ENCODE data around the gene RGS4.

DNA sequence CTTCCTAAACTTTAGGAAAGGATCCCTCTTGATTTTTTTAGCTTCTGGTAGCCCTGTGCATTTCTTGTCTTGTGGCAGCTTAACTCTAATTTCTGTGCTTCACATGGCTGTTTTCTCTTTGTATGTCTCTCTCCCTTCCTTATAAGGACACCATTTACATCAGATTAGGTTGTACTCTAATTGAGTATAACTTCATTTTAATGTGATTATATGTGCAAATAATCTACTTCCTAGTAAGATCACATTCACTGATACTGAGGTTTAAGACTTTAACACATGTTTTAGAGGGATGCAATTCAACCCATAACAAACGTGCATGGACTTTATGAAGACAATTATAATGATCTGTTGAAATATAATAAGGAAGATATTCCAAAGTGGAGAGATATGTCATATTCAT lies 46.7 kb downstream of the RGS4 start:
- TF ChIP-seq CTCF (conservative IDR thresholded peaks at IDR 0.05; ENCODE audit: low read depth in 2 of 2) = no peak
- TF ChIP-seq ZNF331 (CRISPR knock-in tag; IDR thresholded peaks at IDR 0.05; ENCODE audit: low read depth) = no peak
- no peak for TF ChIP-seq REST (IDR thresholded peaks at IDR 0.05; ENCODE audit: unreplicated experiment)
- no peak for TF ChIP-seq EZH2 (IDR thresholded peaks at IDR 0.05; ENCODE audit: low read depth, unreplicated experiment)
- TF ChIP-seq POLR2AphosphoS5 (IDR thresholded peaks at IDR 0.05; ENCODE audit: low read depth) = no peak

All from GM23338 (cell line).